ENCODE results near the gene ALKBH3.

Gene ALKBH3

GRCh38 chr11:43944761-43945311 is 64.2 kb downstream of the ALKBH3 start:
- Histone ChIP-seq H3K36me3 (ENCODE audit: control insufficient read depth in 4 of 4, insufficient read depth in 4 of 4, low read length in 3 of 4) (no peaks in the 10 kb centered on the region), H3K27me3 (replicated peaks in 2 of 5; ENCODE audit: control insufficient read depth in 4 of 5, insufficient read depth in 5 of 5, low read length in 4 of 5) (peaks cover 0 to 58% (median 27%) of the 10 kb centered on the region in 5 experiments), H3K27ac (ENCODE audit: insufficient read depth in 1 of 2, low read depth in 1 of 2, low read length in 2 of 2, poor library complexity in 1 of 2, severe bottlenecking in 2 of 2) (no peak overlapping the region), H3K4me3 (ENCODE audit: control insufficient read depth in 1 of 7, extremely low read depth in 1 of 7, insufficient read depth in 4 of 7, low read depth in 2 of 7, low read length in 6 of 7) (peak overlapping the region in 2 of 7 experiments; percentile 3 to 78), H3K4me1 (ENCODE audit: control extremely low read depth in 1 of 4, control insufficient read depth in 4 of 4, insufficient read depth in 4 of 4, low read length in 3 of 4) (peaks cover 0 to 32% (median 25%) of the 10 kb centered on the region in 4 experiments), H3K9me3 (ENCODE audit: control extremely low read depth in 1 of 5, control insufficient read depth in 4 of 5, insufficient read depth in 2 of 5, low read depth in 1 of 5, low read length in 4 of 5) (no peaks in the 10 kb centered on the region)
- DNase-seq: peak; percentile 62 to 69 (median 67)
- CTCF ChIA-PET: interaction anchor here (0.7 to 11.5 kb wide), 15 partner anchors 8 to 61 kb away, joined by 3 to 89 read pairs (median 4); no protein-coding TSS in a partner anchor
- WGBS (ENCODE audit: insufficient coverage): 19% methylated on average over 15 of the region's 16 CpGs
- POLR2A ChIA-PET: no interaction called here

GRCh38 chr11:43947003-43947500 is 66.4 kb downstream of the ALKBH3 start:
- POLR2A ChIA-PET: interaction anchor here (0.7 kb wide), 1 partner anchor 52 kb away, joined by 3 read pairs; no protein-coding TSS in a partner anchor

GRCh38 chr11:43947815-43948214 is 67.2 kb downstream of the ALKBH3 start:
- H3K27me3 ChIP-seq (replicated peaks in 2 of 5; ENCODE audit: control insufficient read depth in 4 of 5, insufficient read depth in 5 of 5, low read length in 4 of 5): peaks cover 0 to 55% (median 23%) of the 10 kb centered on the region in 5 experiments
- ChIA-PET CTCF (interaction anchor here (1.1 to 11.5 kb wide), 3 partner anchors 10 to 57 kb away, joined by 3 to 89 read pairs (median 6); no protein-coding TSS in a partner anchor), POLR2A (no interaction called here)
- H3K36me3 ChIP-seq (ENCODE audit: control insufficient read depth in 4 of 4, insufficient read depth in 4 of 4, low read length in 3 of 4): no peaks in the 10 kb centered on the region
- no peaks in the 10 kb centered on the region for H3K9me3 ChIP-seq (ENCODE audit: control extremely low read depth in 1 of 5, control insufficient read depth in 4 of 5, insufficient read depth in 2 of 5, low read depth in 1 of 5, low read length in 4 of 5)
- WGBS (ENCODE audit: insufficient coverage): 100% methylated on average over 1 of the region's 1 CpG
- no peak overlapping the region for H3K4me3 ChIP-seq (ENCODE audit: control insufficient read depth in 1 of 7, extremely low read depth in 1 of 7, insufficient read depth in 4 of 7, low read depth in 2 of 7, low read length in 6 of 7)
- H3K4me1 ChIP-seq (ENCODE audit: control extremely low read depth in 1 of 4, control insufficient read depth in 4 of 4, insufficient read depth in 4 of 4, low read length in 3 of 4): peaks cover 0 to 22% (median 19%) of the 10 kb centered on the region in 4 experiments
- no peak for DNase-seq
- no peak overlapping the region for H3K27ac ChIP-seq (ENCODE audit: insufficient read depth in 1 of 2, low read depth in 1 of 2, low read length in 2 of 2, poor library complexity in 1 of 2, severe bottlenecking in 2 of 2)

More at GRCh38 chr11:43947003-43947500, 66.4 kb downstream of the ALKBH3 start:
- Histone ChIP-seq H3K4me1 (ENCODE audit: control extremely low read depth in 1 of 4, control insufficient read depth in 4 of 4, insufficient read depth in 4 of 4, low read length in 3 of 4) (peaks cover 0 to 25% (median 23%) of the 10 kb centered on the region in 4 experiments), H3K27ac (ENCODE audit: insufficient read depth in 1 of 2, low read depth in 1 of 2, low read length in 2 of 2, poor library complexity in 1 of 2, severe bottlenecking in 2 of 2) (no peak overlapping the region), H3K27me3 (replicated peaks in 2 of 5; ENCODE audit: control insufficient read depth in 4 of 5, insufficient read depth in 5 of 5, low read length in 4 of 5) (peaks cover 0 to 56% (median 24%) of the 10 kb centered on the region in 5 experiments), H3K36me3 (ENCODE audit: control insufficient read depth in 4 of 4, insufficient read depth in 4 of 4, low read length in 3 of 4) (no peaks in the 10 kb centered on the region), H3K4me3 (ENCODE audit: control insufficient read depth in 1 of 7, extremely low read depth in 1 of 7, insufficient read depth in 4 of 7, low read depth in 2 of 7, low read length in 6 of 7) (no peak overlapping the region), H3K9me3 (ENCODE audit: control extremely low read depth in 1 of 5, control insufficient read depth in 4 of 5, insufficient read depth in 2 of 5, low read depth in 1 of 5, low read length in 4 of 5) (no peaks in the 10 kb centered on the region)
- peak; percentile 31 to 59 (median 52) for DNase-seq
- CTCF ChIA-PET: interaction anchor here (1.5 to 11.5 kb wide), 2 partner anchors 10 to 56 kb away, joined by 6 to 89 read pairs; no protein-coding TSS in a partner anchor
- 48% methylated on average over 6 of the region's 9 CpGs for whole genome bisulfite sequencing (ENCODE audit: insufficient coverage)

GRCh38 chr11:43948341-43949225 is 68.0 kb downstream of the ALKBH3 start:
- 100% methylated on average over 1 of the region's 2 CpGs for WGBS (ENCODE audit: insufficient coverage)
- Histone ChIP-seq H3K27me3 (replicated peaks in 2 of 5; ENCODE audit: control insufficient read depth in 4 of 5, insufficient read depth in 5 of 5, low read length in 4 of 5) (peaks cover 0 to 49% (median 18%) of the 10 kb centered on the region in 5 experiments), H3K4me1 (ENCODE audit: control extremely low read depth in 1 of 4, control insufficient read depth in 4 of 4, insufficient read depth in 4 of 4, low read length in 3 of 4) (peaks cover 0 to 14% (median 12%) of the 10 kb centered on the region in 4 experiments), H3K27ac (ENCODE audit: insufficient read depth in 1 of 2, low read depth in 1 of 2, low read length in 2 of 2, poor library complexity in 1 of 2, severe bottlenecking in 2 of 2) (no peak overlapping the region), H3K4me3 (ENCODE audit: control insufficient read depth in 1 of 7, extremely low read depth in 1 of 7, insufficient read depth in 4 of 7, low read depth in 2 of 7, low read length in 6 of 7) (no peak overlapping the region), H3K9me3 (ENCODE audit: control extremely low read depth in 1 of 5, control insufficient read depth in 4 of 5, insufficient read depth in 2 of 5, low read depth in 1 of 5, low read length in 4 of 5) (no peaks in the 10 kb centered on the region), H3K36me3 (ENCODE audit: control insufficient read depth in 4 of 4, insufficient read depth in 4 of 4, low read length in 3 of 4) (no peaks in the 10 kb centered on the region)
- DNase-seq: no peak
- ChIA-PET POLR2A (no interaction called here), CTCF (interaction anchor here (1.0 to 11.5 kb wide), 3 partner anchors 21 to 58 kb away, joined by 3 to 89 read pairs (median 4); no protein-coding TSS in a partner anchor)

GRCh38 chr11:43950311-43950855 is 69.8 kb downstream of the ALKBH3 start:
- CTCF ChIA-PET: interaction anchor here (1.1 to 11.5 kb wide), 2 partner anchors 10 to 60 kb away, joined by 3 to 89 read pairs; no protein-coding TSS in a partner anchor
- Histone ChIP-seq H3K4me3 (ENCODE audit: control insufficient read depth in 1 of 7, extremely low read depth in 1 of 7, insufficient read depth in 4 of 7, low read depth in 2 of 7, low read length in 6 of 7) (no peak overlapping the region), H3K9me3 (ENCODE audit: control extremely low read depth in 1 of 5, control insufficient read depth in 4 of 5, insufficient read depth in 2 of 5, low read depth in 1 of 5, low read length in 4 of 5) (no peaks in the 10 kb centered on the region), H3K27ac (ENCODE audit: insufficient read depth in 1 of 2, low read depth in 1 of 2, low read length in 2 of 2, poor library complexity in 1 of 2, severe bottlenecking in 2 of 2) (no peak overlapping the region), H3K4me1 (ENCODE audit: control extremely low read depth in 1 of 4, control insufficient read depth in 4 of 4, insufficient read depth in 4 of 4, low read length in 3 of 4) (no peaks in the 10 kb centered on the region), H3K27me3 (replicated peaks in 2 of 5; ENCODE audit: control insufficient read depth in 4 of 5, insufficient read depth in 5 of 5, low read length in 4 of 5) (peaks cover 0 to 33% (median 6%) of the 10 kb centered on the region in 5 experiments), H3K36me3 (ENCODE audit: control insufficient read depth in 4 of 4, insufficient read depth in 4 of 4, low read length in 3 of 4) (no peaks in the 10 kb centered on the region)
- WGBS (ENCODE audit: insufficient coverage): 92% methylated on average over 1 of the region's 5 CpGs
- POLR2A ChIA-PET: no interaction called here
- no peak for DNase-seq

- DNase-seq: no peak
- ChIA-PET CTCF (interaction anchor here (0.6 kb wide), 1 partner anchor 72 kb away, joined by 3 read pairs; no protein-coding TSS in a partner anchor), POLR2A (no interaction called here)
- Histone ChIP-seq H3K36me3 (ENCODE audit: control insufficient read depth in 4 of 4, insufficient read depth in 4 of 4, low read length in 3 of 4) (no peaks in the 10 kb centered on the region), H3K9me3 (ENCODE audit: control extremely low read depth in 1 of 5, control insufficient read depth in 4 of 5, insufficient read depth in 2 of 5, low read depth in 1 of 5, low read length in 4 of 5) (no peaks in the 10 kb centered on the region), H3K4me1 (ENCODE audit: control extremely low read depth in 1 of 4, control insufficient read depth in 4 of 4, insufficient read depth in 4 of 4, low read length in 3 of 4) (no peaks in the 10 kb centered on the region), H3K27ac (ENCODE audit: insufficient read depth in 1 of 2, low read depth in 1 of 2, low read length in 2 of 2, poor library complexity in 1 of 2, severe bottlenecking in 2 of 2) (no peak overlapping the region), H3K27me3 (replicated peaks in 2 of 5; ENCODE audit: control insufficient read depth in 4 of 5, insufficient read depth in 5 of 5, low read length in 4 of 5) (peaks cover 0 to 25% (median 6%) of the 10 kb centered on the region in 5 experiments), H3K4me3 (ENCODE audit: control insufficient read depth in 1 of 7, extremely low read depth in 1 of 7, insufficient read depth in 4 of 7, low read depth in 2 of 7, low read length in 6 of 7) (no peak overlapping the region)
- 100% methylated on average over 1 of the region's 1 CpG for WGBS (ENCODE audit: insufficient coverage)
Observed at GRCh38 chr11:43951231-43951630, 70.6 kb downstream of the ALKBH3 start.
